ENCODE data around the gene SLC25A12.
A peak's percentile ranks its signal among the peaks of the same experiment; 100 is the strongest.
"Not testable (repeated sequence)": the region's sequence is repeated elsewhere in the genome, so short reads cannot be mapped to it uniquely, and the experiment has no call there.

The SLC25A12 gene

GRCh38 chr2:171824086-171824485 is 70.0 kb downstream of the SLC25A12 start:
- peak; percentile 29 for DNase-seq

- peak; percentile 67 for DNase-seq
These were observed 71.3 kb downstream of the SLC25A12 start for GRCh38 chr2:171822525-171823322.

GRCh38 chr2:171819453-171819852 is 74.6 kb downstream of the SLC25A12 start:
- DNase-seq, result no peak

- DNase-seq, result no peak
These were observed 79.2 kb downstream of the SLC25A12 start for GRCh38 chr2:171814883-171815282.

GRCh38 chr2:171814174-171814573 is 79.9 kb downstream of the SLC25A12 start:
- DNase-seq, result no peak

- no peak for DNase-seq
These were observed 80.3 kb downstream of the SLC25A12 start for GRCh38 chr2:171813729-171814128.

- DNase-seq, result no peak
These were observed 80.9 kb downstream of the SLC25A12 start for GRCh38 chr2:171813126-171813525.

- DNase-seq, result peak; percentile 50
These were observed 82.8 kb downstream of the SLC25A12 start for GRCh38 chr2:171811245-171811628.

- peak; percentile 30 for DNase-seq
These were observed 83.4 kb downstream of the SLC25A12 start for GRCh38 chr2:171810422-171811244.

GRCh38 chr2:171808885-171809284 is 85.2 kb downstream of the SLC25A12 start:
- DNase-seq, result not testable (repeated sequence)

GRCh38 chr2:171807831-171808393 is 86.1 kb downstream of the SLC25A12 start:
- DNase-seq, result no peak

GRCh38 chr2:171807119-171807518 is 86.9 kb downstream of the SLC25A12 start:
- no peak for DNase-seq

- no peak for DNase-seq
These were observed 89.6 kb downstream of the SLC25A12 start for GRCh38 chr2:171804456-171804855.

GRCh38 chr2:171803757-171804156 is 90.3 kb downstream of the SLC25A12 start:
- no peak for DNase-seq

- DNase-seq, result no peak
These were observed 93.4 kb downstream of the SLC25A12 start for GRCh38 chr2:171800639-171801038.

GRCh38 chr2:171798156-171798820 is 95.8 kb downstream of the SLC25A12 start:
- DNase-seq, result peak; percentile 82

GRCh38 chr2:171794918-171795317 is 99.1 kb downstream of the SLC25A12 start:
- no peak for DNase-seq

- DNase-seq, result peak; percentile 13
These were observed 100.1 kb downstream of the SLC25A12 start for GRCh38 chr2:171793691-171794678.

- no peak for DNase-seq
These were observed 101.0 kb downstream of the SLC25A12 start for GRCh38 chr2:171792886-171793580.

GRCh38 chr2:171792157-171792556 is 101.9 kb downstream of the SLC25A12 start:
- DNase-seq, result no peak

- no peak for DNase-seq
These were observed 102.7 kb downstream of the SLC25A12 start for GRCh38 chr2:171791361-171791760.
